ELF-1 (cell line): ENCODE data around the gene KLF13.

Experiments
- DNase-seq: peaks from one replicate; pipeline ENCODE4 v3.0.0-alpha.2; 2016; ENCODE audit warnings: low read depth, low spot score

KLF13 gene

DNA sequence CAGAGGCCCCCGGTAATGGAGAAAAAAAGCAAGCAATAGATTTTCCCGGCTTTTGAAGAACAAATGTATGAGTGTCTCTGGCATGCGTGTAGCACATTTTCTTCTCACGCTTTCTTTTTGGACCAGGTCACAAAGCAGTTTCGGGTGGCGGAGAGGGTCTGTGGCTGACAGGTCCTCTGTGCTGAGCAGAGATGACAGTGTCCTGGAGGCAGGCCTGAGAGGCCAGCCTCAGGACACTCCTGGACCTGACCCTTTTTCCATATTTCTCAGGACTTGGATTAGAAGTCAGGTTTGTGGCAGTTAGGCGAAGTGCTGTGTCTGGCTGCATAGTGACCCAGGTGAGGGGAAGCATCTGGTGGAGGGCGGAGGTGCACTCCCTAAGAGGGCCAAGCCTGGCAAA lies 52.9 kb downstream of the KLF13 start:
- DNase-seq = no peak

DNA sequence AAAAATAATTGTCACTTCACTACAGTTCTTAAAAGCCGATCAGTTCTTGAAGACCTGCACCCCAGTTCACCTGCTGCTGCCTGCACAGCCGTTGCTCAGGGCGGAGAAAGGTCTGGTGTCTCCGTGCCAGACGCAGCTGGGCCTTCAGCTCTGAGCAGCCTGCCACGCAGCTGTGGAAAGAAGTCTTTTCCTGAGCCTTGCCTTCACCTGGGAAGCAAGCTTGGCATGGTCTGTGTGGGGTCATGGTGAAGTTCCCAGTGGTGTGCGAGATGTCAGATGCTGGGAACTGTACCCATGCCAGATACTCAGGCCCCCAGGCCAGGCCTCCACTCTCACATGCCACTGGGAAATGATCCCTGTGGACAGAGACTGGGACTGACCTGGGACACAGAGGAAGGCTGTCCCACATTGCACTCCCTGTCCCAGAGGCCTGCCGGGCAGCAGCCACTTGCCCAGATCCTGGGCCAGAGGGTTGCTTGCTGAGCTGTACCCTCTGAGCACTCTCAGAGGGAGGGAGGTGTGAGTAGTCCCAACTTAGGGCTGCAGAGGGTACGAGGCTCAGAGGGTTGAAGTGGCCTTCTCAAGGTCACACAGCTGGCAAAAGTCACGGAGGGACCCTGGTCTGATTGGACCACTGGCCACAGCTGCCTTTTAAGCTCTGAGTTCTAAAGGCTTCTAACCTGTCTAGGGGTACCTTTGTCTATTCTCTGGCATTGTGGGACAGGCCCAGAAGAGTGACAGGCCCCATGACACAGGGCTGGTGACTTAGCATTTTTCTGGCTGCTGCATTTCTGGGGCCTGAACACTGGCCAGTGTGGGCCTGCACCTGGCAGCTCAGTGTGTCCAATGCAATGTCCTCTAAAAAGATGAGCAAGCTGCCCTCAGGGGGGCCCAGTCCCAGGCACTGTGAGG lies 55.4 kb downstream of the KLF13 start:
- no peak for DNase-seq

- DNase-seq = no peak
Measured at GRCh38 chr15:31382713-31383045, 56.0 kb downstream of the KLF13 start.

DNA sequence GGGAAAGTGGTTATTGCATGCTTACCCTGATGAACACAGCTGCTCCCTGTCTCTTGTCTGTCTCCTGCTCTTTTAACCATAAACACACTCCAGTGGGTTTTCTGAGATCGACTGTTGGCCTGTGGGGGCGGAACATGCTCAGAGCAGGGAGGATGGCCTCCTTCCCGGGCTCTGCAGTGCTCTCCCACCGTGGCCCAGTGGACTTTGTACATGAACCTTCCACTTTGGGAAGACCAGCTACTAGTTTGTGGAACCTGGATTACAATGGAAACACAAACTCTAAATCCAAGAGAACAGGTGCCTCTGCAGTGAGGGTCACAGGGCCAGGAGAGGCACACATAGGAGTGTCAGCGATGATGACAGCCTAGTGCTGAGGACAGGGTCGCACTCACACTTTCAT lies 56.5 kb downstream of the KLF13 start:
- DNase-seq = no peak

GRCh38 chr15:31384568-31384967 lies 57.9 kb downstream of the KLF13 start:
- no peak for DNase-seq

- DNase-seq = no peak
Measured at GRCh38 chr15:31385736-31386135, 59.1 kb downstream of the KLF13 start.

DNA sequence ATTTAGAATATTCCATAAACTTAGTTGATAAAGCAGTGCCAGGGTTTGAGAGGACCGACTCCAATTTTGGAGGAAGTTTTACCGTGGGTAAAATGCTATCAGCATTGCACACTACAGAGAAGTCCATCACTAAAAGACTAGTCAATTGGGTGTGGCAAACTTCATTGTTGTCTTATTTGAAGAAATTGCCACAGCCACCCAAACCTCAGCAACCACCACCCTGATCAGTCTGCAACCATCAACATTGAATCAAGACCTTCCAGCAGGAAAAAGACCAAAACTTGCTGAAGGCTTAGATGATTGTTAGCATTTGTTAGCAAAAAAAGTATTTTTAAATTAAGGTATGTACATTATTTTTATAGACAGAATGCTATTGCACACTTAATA lies 60.5 kb downstream of the KLF13 start:
- no peak for DNase-seq

- no peak for DNase-seq
Measured at GRCh38 chr15:31387479-31388118, 61.0 kb downstream of the KLF13 start.

- no peak for DNase-seq
Measured at GRCh38 chr15:31389576-31389975, 62.9 kb downstream of the KLF13 start.

- no peak for DNase-seq
Measured at GRCh38 chr15:31390029-31390428, 63.4 kb downstream of the KLF13 start.

DNA sequence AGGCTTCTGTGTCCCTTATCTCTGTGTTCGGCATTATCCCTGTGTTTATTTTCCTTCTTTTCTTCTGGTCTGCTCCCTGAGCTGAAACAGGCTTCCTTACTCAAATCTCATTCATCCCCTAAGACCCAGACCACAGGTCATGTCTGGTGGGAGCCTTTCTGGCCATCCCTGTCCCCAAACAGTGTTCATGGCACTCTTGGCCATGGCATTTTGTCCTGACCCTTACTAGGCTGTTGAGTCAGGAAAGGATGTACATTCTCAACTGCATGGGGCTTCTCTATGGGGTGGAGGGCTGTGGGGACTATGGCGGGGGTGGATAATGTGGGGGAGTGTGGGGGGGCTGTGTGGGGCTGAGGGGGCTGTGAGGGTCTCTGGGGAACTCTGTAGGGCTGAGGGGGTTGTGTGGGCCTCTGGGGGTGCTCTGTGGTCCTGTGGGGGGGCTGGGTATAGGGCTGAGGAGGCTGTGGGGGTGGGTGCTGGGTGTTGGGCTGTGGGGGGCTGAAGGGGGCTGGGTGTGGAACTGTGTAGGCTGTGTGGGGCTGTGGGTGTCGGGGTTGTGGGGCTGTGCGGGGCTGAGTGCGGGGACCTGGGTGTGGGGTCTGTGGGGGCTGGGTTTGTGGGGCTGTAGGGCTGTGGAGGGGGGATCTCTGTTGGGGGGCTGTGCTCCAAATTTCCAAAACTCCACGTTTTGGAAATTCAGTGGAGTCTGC lies 64.3 kb downstream of the KLF13 start:
- DNase-seq = peak; percentile 72

DNA sequence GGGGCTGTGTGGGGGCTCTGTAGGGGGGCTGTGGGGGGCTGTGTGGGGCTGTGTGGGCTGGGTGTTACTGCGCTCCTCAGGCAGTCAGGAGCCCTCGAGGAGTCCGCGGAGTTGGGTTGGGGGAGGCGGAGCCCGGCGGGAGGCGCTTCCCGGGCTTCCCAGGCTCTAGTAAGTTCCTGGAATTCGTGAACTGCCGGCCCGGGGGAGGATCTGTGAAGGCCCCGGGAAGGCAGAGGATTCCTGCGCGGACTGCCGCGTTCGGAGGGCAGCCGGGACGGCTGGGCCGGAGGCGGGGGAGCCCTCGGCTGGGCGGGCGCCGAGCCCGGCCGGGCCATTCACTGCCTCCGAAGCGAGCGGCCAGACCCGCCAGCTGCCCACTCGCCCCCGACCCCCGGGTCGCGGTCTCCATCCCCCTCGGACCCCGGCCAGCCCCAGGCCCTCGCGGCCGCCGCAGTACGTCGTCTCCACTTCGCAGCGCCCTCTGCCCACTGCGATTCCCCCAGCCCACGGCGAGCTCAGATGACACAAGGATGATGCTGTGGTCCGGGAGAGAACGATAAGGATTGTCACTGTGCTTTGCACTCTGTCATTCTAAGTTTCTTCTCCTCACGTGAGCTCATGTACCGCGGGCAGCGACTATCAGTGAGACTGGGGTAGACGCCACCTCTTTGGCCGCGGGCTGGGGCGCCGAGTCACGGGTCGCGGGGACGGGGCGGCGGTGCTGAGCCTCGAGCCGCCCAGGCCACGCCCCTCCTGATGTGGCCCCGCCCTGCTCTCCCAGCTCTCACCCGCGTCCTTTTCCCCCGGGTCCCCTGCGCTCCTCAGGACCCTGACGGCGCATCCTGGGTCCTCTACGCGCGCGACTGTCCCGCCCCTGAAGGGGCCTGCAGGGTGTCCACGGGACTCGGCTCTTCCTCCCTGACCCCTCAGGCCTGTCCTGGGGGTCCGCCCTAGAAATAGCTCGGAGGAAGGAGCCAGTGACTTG lies 65.3 kb downstream of the KLF13 start:
- peak; percentile 76 for DNase-seq

- DNase-seq = no peak
Measured at GRCh38 chr15:31392761-31393401, 66.2 kb downstream of the KLF13 start.

- DNase-seq = no peak
Measured at GRCh38 chr15:31393444-31394091, 66.9 kb downstream of the KLF13 start.

DNA sequence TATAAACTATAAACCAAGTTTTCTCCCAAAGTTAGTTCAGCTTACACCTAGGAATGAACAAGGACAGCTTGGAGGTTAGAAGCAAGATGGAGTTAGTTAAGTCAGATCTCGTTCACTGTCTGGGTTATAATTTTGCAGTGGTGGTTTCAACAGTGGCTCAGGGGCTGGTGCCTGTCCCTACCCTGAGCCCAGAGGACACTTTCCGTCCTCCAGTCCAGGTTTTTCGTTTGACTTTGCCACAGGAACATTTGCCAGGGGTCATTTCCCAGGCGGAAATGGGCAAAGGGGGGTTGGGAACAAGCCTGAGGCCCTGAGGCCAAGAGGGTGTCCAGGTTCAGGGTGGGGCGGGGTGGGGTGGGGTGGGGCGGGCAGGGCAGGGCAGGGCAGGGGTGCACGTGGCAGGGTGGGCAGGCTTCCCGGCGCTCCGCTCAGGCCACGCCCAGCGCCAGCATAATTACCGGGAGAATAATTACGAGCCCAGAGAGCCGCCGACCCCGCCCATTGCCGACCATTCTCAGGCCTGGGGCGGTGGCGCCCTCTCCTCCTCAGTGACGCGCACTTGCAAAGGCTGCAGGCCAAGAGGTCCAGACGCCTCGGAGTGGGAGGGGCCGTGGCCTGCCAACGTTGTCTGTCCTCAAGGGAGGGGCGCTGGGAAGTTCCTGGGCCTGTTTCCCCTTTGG lies 70.4 kb downstream of the KLF13 start:
- peak; percentile 99 for DNase-seq

- DNase-seq = peak; percentile 93
Measured at GRCh38 chr15:31397851-31398661, 71.4 kb downstream of the KLF13 start.

GRCh38 chr15:31398677-31399301 lies 72.2 kb downstream of the KLF13 start:
- DNase-seq = peak; percentile 76

- DNase-seq = no peak
Measured at GRCh38 chr15:31399544-31400171, 73.0 kb downstream of the KLF13 start.
